Fibroblast of lung (primary cell): ENCODE results near the gene UMAD1.

ENCODE experiments used
- EZH2 ChIP-seq: IDR thresholded peaks from 2 replicates; pipeline ENCODE4 v1.5.1; 2012; ENCODE audit warnings: low read length, control low read depth, mild to moderate bottlenecking; ENCODE audit errors: missing control alignments
- TF ChIP-seq, protein P1 (sequence below), 2 donors: IDR thresholded peaks in 1 of 2; conservative IDR thresholded peaks in 1 of 2; 1 replicate in 1 of 2; 2 replicates in 1 of 2; pipeline ENCODE4 v1.5.1; 2011 to 2012; ENCODE audit warnings: low read length in 2 of 2, control low read depth in 1 of 2, inconsistent platforms in 1 of 2, low read depth in 1 of 2, mild to moderate bottlenecking in 1 of 2

DNA sequence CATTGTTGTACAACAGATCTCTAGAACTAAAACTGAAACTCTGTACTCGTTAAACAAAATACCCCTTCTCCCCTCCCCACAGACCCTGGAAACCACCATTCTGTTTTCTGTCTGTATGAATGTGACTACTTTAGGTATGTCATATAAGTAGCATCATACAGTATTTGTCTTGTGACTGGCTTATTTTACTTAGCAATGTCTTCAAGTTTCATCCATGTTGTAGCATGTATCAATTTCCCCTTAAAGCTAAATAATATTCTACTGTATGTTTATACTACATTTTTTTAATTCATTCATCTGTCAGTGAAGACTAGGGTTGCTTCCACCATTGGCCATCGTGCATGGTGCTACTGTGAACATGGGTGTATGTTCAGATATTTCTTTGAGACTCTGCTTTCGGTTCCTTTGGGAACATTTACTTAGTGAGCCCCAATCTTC is 149.0 kb downstream of the UMAD1 start:
- TF ChIP-seq, protein P1, sequence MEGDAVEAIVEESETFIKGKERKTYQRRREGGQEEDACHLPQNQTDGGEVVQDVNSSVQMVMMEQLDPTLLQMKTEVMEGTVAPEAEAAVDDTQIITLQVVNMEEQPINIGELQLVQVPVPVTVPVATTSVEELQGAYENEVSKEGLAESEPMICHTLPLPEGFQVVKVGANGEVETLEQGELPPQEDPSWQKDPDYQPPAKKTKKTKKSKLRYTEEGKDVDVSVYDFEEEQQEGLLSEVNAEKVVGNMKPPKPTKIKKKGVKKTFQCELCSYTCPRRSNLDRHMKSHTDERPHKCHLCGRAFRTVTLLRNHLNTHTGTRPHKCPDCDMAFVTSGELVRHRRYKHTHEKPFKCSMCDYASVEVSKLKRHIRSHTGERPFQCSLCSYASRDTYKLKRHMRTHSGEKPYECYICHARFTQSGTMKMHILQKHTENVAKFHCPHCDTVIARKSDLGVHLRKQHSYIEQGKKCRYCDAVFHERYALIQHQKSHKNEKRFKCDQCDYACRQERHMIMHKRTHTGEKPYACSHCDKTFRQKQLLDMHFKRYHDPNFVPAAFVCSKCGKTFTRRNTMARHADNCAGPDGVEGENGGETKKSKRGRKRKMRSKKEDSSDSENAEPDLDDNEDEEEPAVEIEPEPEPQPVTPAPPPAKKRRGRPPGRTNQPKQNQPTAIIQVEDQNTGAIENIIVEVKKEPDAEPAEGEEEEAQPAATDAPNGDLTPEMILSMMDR (conservative IDR thresholded peaks at IDR 0.05 in 1 of 2, IDR thresholded peaks at IDR 0.05 in 1 of 2; ENCODE audit: low read depth in 1 of 2, low read length in 2 of 2): no peak
- no peak for TF ChIP-seq EZH2
